PFSK-1 (cell line): ENCODE data around the gene HAVCR1.

ENCODE experiments used
- FOXP2 ChIP-seq: optimal IDR thresholded peaks from 2 replicates; pipeline ENCODE3; 2011; ENCODE audit warnings: borderline replicate concordance, control low read depth, inconsistent platforms; ENCODE audit not compliant: insufficient read depth; ENCODE audit errors: extremely low read length, extremely low read depth
- POLR2AphosphoS5 ChIP-seq: IDR thresholded peaks from 2 replicates; pipeline ENCODE4 v1.6.1; 2012; ENCODE audit warnings: low read depth, mild to moderate bottlenecking, control low read depth, low read length, moderate library complexity
- REST ChIP-seq, 2 experiments: IDR thresholded peaks; 2 replicates each; pipeline versions ENCODE4 v1.6.1 to v1.8.0; 2011 to 2012; ENCODE audit warnings: low read depth in 2 of 2, low read length in 2 of 2, control low read depth in 1 of 2, inconsistent platforms in 1 of 2, mild to moderate bottlenecking in 1 of 2, moderate library complexity in 1 of 2; ENCODE audit not compliant: insufficient read depth in 1 of 2
- SIN3A ChIP-seq: IDR thresholded peaks from 2 replicates; pipeline ENCODE4 v1.6.1; 2012; ENCODE audit warnings: mild to moderate bottlenecking, low read length, moderate library complexity, borderline replicate concordance; ENCODE audit not compliant: insufficient read depth
- TAF1 ChIP-seq: IDR thresholded peaks from 2 replicates; pipeline ENCODE4 v1.6.1; 2012; ENCODE audit warnings: low read length, control low read depth, borderline replicate concordance; ENCODE audit not compliant: insufficient read depth

Gene HAVCR1

GRCh38 chr5:157057459-157058370 is 1.2 kb downstream of the HAVCR1 start:
- no peak for TF ChIP-seq POLR2AphosphoS5
- TF ChIP-seq REST (IDR thresholded peaks at IDR 0.05; ENCODE audit: insufficient read depth in 1 of 2, low read depth in 2 of 2, low read length in 2 of 2), result no peak
- TF ChIP-seq FOXP2, result no peak
- TF ChIP-seq SIN3A, result no peak
- TF ChIP-seq TAF1, result no peak

- TF ChIP-seq SIN3A (no peak), REST (IDR thresholded peaks at IDR 0.05; ENCODE audit: insufficient read depth in 1 of 2, low read depth in 2 of 2, low read length in 2 of 2) (no peak), FOXP2 (no peak), TAF1 (no peak), POLR2AphosphoS5 (no peak)
These were observed 7.2 kb downstream of the HAVCR1 start for GRCh38 chr5:157051604-157052245.

DNA sequence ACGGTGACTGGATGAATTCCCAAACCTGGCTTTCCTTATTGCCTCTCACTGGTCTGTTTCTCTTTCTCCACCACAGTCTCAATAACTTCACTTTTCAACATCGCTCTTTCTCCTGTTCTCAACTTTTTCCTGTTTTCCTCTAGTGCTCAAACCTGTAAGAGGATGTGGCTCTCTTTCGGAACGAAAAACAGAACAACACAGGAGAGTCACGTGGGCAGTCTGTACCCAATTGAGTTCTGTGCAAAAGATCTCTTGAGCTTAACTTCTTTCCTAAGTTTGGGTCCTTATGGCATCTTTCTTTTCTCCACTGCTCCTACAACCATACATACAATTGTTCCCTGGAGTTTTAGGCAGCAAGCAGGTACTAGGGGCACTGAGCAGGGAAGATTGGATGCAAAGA is 8.9 kb downstream of the HAVCR1 start:
- TF ChIP-seq TAF1, result no peak
- TF ChIP-seq REST (IDR thresholded peaks at IDR 0.05; ENCODE audit: insufficient read depth in 1 of 2, low read depth in 2 of 2, low read length in 2 of 2), result no peak
- TF ChIP-seq POLR2AphosphoS5, result no peak
- TF ChIP-seq SIN3A, result no peak
- no peak for TF ChIP-seq FOXP2

DNA sequence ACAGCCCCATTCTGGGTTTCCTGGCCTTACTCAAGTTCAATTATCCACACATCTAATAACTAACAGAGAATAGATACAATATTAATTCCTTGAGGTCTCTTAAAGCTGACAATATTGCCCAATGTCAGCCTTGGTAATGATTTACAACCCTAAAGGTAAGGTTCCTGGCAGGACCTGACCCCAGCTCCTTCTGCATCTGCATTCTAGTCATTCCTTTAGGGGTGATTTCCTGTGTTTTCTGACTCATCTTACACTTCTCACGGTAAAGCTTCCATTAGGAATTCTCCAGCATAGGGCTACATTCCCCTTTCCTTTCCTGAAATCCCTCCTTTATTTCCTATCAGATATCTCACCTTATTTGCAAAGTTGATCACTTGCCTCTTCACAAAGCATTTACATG is 9.3 kb downstream of the HAVCR1 start:
- no peak for TF ChIP-seq SIN3A
- TF ChIP-seq TAF1, result no peak
- no peak for TF ChIP-seq POLR2AphosphoS5
- no peak for TF ChIP-seq REST (IDR thresholded peaks at IDR 0.05; ENCODE audit: insufficient read depth in 1 of 2, low read depth in 2 of 2, low read length in 2 of 2)

DNA sequence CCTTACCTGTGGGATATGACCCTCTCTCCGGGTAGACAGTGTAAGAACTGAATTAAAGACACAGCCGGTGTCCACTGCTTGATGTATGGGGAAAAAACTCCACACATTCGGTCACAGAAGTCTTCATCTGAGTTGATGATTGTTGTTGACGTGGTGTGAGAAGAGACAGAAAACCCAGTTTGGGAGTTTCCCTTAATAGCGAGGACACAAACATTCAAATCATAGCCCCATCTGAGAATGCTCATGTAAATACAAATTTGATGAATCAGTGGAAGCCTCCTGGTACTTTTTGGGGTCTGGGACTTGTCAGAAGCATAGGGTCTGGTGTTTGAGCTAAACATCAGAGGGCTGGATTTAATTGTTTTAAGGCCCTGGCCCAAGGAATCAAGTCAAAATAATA is 11.0 kb downstream of the HAVCR1 start:
- TF ChIP-seq SIN3A, result no peak
- TF ChIP-seq FOXP2, result no peak
- TF ChIP-seq POLR2AphosphoS5, result no peak
- TF ChIP-seq TAF1, result no peak
